Kidney (tissue), 14 donors: ENCODE data around the gene VWA8. TPM values are rescaled to one million over a fixed set of nuclear protein-coding genes. Genes with fewer than 3 reads are reported as not detected.

Experiments used
- DNase-seq, 5 donors: peaks; one replicate each; pipeline ENCODE4 v3.0.0-alpha.2; 2013 to 2020
- FAIRE-seq: peaks from 2 replicates; lab custom pipeline; 2012; peaks lifted over from hg19 to GRCh38; lab: Jason Lieb, UNC
- H3K27ac ChIP-seq, 2 donors: one replicate each; pipeline ENCODE4 v1.7.0; 2013; ENCODE audit warnings: low read depth in 2 of 2, low read length in 2 of 2, inconsistent platforms in 1 of 2
- H3K27me3 ChIP-seq: one replicate; pipeline ENCODE4 v1.7.1; 2013; ENCODE audit warnings: low read length, inconsistent platforms; ENCODE audit not compliant: control insufficient read depth, insufficient read depth
- H3K36me3 ChIP-seq, 3 donors: one replicate each; pipeline versions ENCODE4 v1.7.0 to v1.7.1; 2013; ENCODE audit warnings: low read length in 3 of 3, control low read depth in 1 of 3, inconsistent platforms in 1 of 3; ENCODE audit not compliant: insufficient read depth in 3 of 3, control insufficient read depth in 2 of 3
- H3K4me1 ChIP-seq, 3 donors: one replicate each; pipeline versions ENCODE4 v1.7.0 to v1.7.1; 2013; ENCODE audit warnings: low read length in 3 of 3, inconsistent platforms in 1 of 3, low read depth in 1 of 3; ENCODE audit not compliant: control insufficient read depth in 2 of 3, insufficient read depth in 2 of 3
- H3K4me3 ChIP-seq, 3 donors: one replicate each; pipeline versions ENCODE4 v1.7.0 to v1.8.1; 2013; ENCODE audit warnings: low read length in 3 of 3, control low read depth in 1 of 3, inconsistent platforms in 1 of 3
- H3K9ac ChIP-seq, 3 donors: one replicate each; pipeline versions ENCODE4 v1.7.0 to v1.7.1; 2013; ENCODE audit warnings: low read length in 3 of 3, control low read depth in 1 of 3, inconsistent platforms in 1 of 3
- H3K9me3 ChIP-seq, 3 donors: one replicate each; pipeline versions ENCODE4 v1.7.0 to v1.7.1; 2013; ENCODE audit warnings: low read length in 3 of 3, control low read depth in 1 of 3, inconsistent platforms in 1 of 3; ENCODE audit not compliant: control insufficient read depth in 2 of 3, insufficient read depth in 1 of 3
- intact Hi-C: fragments of 100-400 bp; cut with DNase I; formaldehyde crosslinking; loops from one replicate; pipeline ENCODE4 v1.11.1; 2022
- polyA plus RNA-seq: library from polyadenylated mRNA; stranded (reverse); fragments of 350-450 nt; fragmentation: Illumina TruSeq; extraction: RNeasy Lipid Tissue Mini Kit (QIAGEN cat#74804); gene quantifications from one replicate; pipeline ENCODE4 v1.2.3, GENCODE V29; 2014; ENCODE audit warnings: low read depth, low replicate concordance; ENCODE audit not compliant: insufficient read depth
- total RNA-seq: library from RNA; stranded (reverse); fragmentation: NEBNext Ultra II Directional; extraction: Animal tissue kit (Norgen Biotek cat#: 25700); gene quantifications from one replicate; pipeline ENCODE4 v1.2.1, GENCODE V29; 2021
- TF ChIP-seq, protein P1 (sequence below): IDR thresholded peaks from 3 replicates; pipeline ENCODE4 v1.5.1; 2012; ENCODE audit warnings: mild to moderate bottlenecking, moderate library complexity, borderline replicate concordance; ENCODE audit not compliant: insufficient read depth; ENCODE audit errors: extremely low read depth
- donor health status: control.
- donor health status: control.
- donor health status: control.
- donor health status: control.
- donor health status: control.
- donor health status: DM: yes; HTN: yes; CAD: no.
- donor health status: Normal renal cell carcinoma (clear cell type).

Gene VWA8
- total and polyA plus RNA-seq, 2 donors from 2014 or later: 6.4 to 21.3 TPM

DNA sequence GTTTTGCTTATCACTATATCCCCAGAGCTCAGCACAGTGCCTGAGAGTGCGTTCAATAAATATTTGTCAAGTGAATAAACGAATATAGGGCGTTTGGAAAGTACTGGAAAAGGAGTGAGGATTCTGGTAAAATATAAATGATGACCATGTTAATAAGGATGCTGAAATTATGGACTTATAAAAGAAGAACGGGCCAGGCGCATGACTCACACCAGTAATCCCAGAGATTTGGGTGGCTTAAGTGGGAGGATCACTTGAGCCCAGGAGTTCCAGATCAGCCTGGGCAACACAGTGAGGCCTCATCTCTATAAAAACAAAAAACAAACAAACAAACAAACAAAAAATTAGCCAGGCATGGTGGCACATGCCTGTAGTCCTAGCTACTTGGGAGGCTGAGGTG is 198.1 kb downstream of the VWA8 start:
- intact Hi-C loops: no loop called here
- H3K27me3 ChIP-seq: no peaks in the 10 kb centered on the region

DNA sequence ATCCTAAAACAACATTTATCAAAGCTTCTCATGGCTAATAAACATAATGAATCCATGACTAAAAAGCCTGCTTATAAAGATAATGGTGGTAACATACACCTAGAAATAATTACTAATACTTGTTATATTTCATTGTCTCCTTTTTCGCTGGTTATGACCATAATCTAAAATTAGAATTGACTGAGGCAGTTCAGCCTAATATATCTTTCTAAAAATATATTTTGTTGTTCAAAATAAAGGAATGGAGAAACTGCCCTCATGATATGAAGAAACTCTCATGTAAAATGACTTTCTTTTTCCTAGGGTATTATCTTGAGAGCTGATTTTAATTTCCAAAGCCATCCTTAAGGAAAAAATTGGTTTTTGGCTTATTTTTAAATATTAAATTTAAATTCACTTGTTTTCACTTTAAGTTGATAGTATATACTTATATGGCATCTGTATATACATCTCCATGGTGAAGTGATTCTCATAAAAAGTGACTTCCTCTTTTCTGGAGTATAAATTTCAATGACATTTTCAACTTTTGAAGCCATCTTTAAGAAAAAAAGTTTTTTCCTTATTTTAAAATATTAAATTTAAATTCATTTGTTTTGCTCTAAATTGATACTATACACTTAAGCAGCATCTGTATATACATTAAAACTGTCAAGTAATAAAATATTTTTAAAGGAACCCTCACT is 204.6 kb downstream of the VWA8 start:
- intact Hi-C loops: no loop called here
- Histone ChIP-seq H3K27ac (no peak overlapping the region), H3K4me3 (no peak overlapping the region), H3K36me3 (peaks cover 0 to 3% (median 2%) of the 10 kb centered on the region in 3 donors), H3K4me1 (no peaks in the 10 kb centered on the region), H3K9ac (no peak overlapping the region), H3K9me3 (no peaks in the 10 kb centered on the region), H3K27me3 (no peaks in the 10 kb centered on the region)
- TF ChIP-seq, protein P1, sequence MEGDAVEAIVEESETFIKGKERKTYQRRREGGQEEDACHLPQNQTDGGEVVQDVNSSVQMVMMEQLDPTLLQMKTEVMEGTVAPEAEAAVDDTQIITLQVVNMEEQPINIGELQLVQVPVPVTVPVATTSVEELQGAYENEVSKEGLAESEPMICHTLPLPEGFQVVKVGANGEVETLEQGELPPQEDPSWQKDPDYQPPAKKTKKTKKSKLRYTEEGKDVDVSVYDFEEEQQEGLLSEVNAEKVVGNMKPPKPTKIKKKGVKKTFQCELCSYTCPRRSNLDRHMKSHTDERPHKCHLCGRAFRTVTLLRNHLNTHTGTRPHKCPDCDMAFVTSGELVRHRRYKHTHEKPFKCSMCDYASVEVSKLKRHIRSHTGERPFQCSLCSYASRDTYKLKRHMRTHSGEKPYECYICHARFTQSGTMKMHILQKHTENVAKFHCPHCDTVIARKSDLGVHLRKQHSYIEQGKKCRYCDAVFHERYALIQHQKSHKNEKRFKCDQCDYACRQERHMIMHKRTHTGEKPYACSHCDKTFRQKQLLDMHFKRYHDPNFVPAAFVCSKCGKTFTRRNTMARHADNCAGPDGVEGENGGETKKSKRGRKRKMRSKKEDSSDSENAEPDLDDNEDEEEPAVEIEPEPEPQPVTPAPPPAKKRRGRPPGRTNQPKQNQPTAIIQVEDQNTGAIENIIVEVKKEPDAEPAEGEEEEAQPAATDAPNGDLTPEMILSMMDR: no peak
- DNase-seq (no peak), FAIRE-seq (peak; percentile 66)

More for the DNA sequence above, 198.1 kb downstream of the VWA8 start:
- no peaks in the 10 kb centered on the region for H3K4me1 ChIP-seq
- no peaks in the 10 kb centered on the region for H3K9me3 ChIP-seq
- H3K9ac ChIP-seq: no peak overlapping the region
- FAIRE-seq (no peak), DNase-seq (no peak)
- peaks cover 0 to 5% (median 2%) of the 10 kb centered on the region in 3 donors for H3K36me3 ChIP-seq
- TF ChIP-seq, protein P1: no peak
- H3K4me3 ChIP-seq: no peak overlapping the region
- H3K27ac ChIP-seq: no peak overlapping the region

GRCh38 chr13:41751734-41752445 is 209.0 kb downstream of the VWA8 start:
- intact Hi-C loops: no loop called here
- TF ChIP-seq, protein P1: no peak
- no peak for DNase-seq
- no peak overlapping the region for H3K4me3 ChIP-seq
- no peak overlapping the region for H3K27ac ChIP-seq
- H3K36me3 ChIP-seq: no peaks in the 10 kb centered on the region
- no peak overlapping the region for H3K9ac ChIP-seq
- H3K27me3 ChIP-seq: no peaks in the 10 kb centered on the region
- FAIRE-seq: no peak
- no peaks in the 10 kb centered on the region for H3K9me3 ChIP-seq
- H3K4me1 ChIP-seq: no peaks in the 10 kb centered on the region
